ENCODE results near the gene FXYD2. TPM values are rescaled to one million over a fixed set of nuclear protein-coding genes. Genes with fewer than 3 reads are reported as not detected.

FXYD2 gene
- total RNA-seq, 1 experiment from 2014 or later, result 1.4 TPM

DNA sequence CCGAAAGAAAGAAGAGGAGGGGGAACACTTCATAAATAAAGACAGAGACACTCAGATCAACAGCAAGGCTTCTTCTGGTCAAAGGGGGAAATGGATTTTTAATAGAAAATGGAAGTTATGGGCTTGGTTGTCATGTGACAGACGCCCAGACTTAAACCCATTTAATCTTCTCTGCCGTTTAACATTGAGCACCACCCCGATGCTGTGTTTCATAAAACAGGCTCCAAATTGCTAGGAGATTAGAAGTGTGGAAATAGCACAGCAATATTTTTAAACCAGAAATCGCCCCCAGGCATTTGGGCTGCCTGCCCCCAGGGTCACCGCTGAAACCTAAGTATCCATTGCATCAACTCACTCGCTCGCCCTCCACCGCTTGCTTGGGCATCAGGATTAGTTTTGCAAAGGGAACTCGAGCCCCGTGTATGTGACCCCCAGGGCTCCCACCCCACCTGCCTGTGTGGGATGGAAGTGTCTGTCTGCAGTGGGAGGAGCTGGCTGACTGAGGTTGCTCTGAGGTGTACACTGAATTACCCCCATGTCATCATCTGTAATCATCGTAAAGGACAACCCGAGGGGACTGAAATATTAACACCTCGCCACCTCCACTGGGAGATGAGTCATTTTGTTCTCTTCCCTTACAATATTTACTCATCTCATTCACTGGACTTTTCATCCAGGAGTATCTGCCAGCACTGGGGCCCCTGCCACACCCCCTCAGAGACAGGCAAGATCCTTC, 38.2 kb downstream of the FXYD2 start:
- peaks cover 6% of the 10 kb centered on the region; the same call in 1 of the 2 replicates for H3K27me3 Mint-ChIP-seq (ENCODE audit: low read depth)
- no peaks in the 10 kb centered on the region for H3K36me3 Mint-ChIP-seq
- no peak overlapping the region for H3K4me3 Mint-ChIP-seq
- no peak for ATAC-seq
- DNase-seq (ENCODE audit: low spot score), result no peak
- POLR2A ChIA-PET, result no interaction called here
- TF ChIP-seq IRF2 (CRISPR knock-in tag; IDR thresholded peaks at IDR 0.05; ENCODE audit: borderline replicate concordance, low read depth) (no peak), JAZF1 (CRISPR knock-in tag; IDR thresholded peaks at IDR 0.05) (no peak)
- TF ChIP-seq, protein P1, sequence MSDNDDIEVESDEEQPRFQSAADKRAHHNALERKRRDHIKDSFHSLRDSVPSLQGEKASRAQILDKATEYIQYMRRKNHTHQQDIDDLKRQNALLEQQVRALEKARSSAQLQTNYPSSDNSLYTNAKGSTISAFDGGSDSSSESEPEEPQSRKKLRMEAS (CRISPR knock-in tag; IDR thresholded peaks at IDR 0.05), result no peak
- TF ChIP-seq, protein P2, sequence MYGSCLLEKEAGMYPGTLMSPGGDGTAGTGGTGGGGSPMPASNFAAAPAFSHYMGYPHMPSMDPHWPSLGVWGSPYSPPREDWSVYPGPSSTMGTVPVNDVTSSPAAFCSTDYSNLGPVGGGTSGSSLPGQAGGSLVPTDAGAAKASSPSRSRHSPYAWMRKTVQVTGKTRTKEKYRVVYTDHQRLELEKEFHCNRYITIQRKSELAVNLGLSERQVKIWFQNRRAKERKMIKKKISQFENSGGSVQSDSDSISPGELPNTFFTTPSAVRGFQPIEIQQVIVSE (CRISPR knock-in tag; IDR thresholded peaks at IDR 0.05; ENCODE audit: borderline replicate concordance), result no peak
- TF ChIP-seq, protein P3, sequence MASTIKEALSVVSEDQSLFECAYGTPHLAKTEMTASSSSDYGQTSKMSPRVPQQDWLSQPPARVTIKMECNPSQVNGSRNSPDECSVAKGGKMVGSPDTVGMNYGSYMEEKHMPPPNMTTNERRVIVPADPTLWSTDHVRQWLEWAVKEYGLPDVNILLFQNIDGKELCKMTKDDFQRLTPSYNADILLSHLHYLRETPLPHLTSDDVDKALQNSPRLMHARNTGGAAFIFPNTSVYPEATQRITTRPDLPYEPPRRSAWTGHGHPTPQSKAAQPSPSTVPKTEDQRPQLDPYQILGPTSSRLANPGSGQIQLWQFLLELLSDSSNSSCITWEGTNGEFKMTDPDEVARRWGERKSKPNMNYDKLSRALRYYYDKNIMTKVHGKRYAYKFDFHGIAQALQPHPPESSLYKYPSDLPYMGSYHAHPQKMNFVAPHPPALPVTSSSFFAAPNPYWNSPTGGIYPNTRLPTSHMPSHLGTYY (CRISPR knock-in tag; IDR thresholded peaks at IDR 0.05), result no peak
- H3K9me3 Mint-ChIP-seq, result no peaks in the 10 kb centered on the region
- H3K4me1 Mint-ChIP-seq, result peaks cover 8% of the 10 kb centered on the region
- CTCF ChIA-PET, result interaction anchor here (1.8 kb wide), 1 partner anchor 21 kb away, joined by 7 read pairs; no protein-coding TSS in a partner anchor
- no peak overlapping the region for H3K27ac Mint-ChIP-seq

DNA sequence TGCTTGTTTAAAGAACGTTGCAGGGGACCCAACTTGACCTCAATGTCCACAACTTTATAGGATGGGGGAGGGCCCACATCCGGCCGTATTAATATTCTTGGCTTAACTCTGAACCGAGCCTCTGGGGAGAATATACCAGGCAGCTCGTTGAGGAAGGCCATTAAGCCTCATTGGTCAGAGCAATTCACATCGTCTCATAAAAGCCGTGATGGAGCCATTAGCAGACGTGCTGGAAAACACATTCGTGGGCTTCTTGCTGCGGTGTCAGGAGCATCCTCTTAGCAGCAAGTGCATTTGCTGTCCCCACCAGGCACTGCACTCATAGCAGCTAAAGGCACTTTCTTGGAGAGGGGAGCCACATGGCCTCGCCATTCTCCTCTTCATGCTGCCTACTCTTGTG, 42.4 kb downstream of the FXYD2 start:
- Mint-ChIP-seq H3K27me3 (ENCODE audit: low read depth) (peaks cover 2% of the 10 kb centered on the region; the same call in 1 of the 2 replicates), H3K36me3 (no peaks in the 10 kb centered on the region), H3K4me1 (peaks cover 8% of the 10 kb centered on the region), H3K4me3 (no peak overlapping the region), H3K27ac (no peak overlapping the region), H3K9me3 (no peaks in the 10 kb centered on the region)
- no peak for ATAC-seq
- no peak for DNase-seq (ENCODE audit: low spot score)
- TF ChIP-seq ETV6 (CRISPR knock-in tag; IDR thresholded peaks at IDR 0.05) (no peak), ZNF219 (CRISPR knock-in tag; IDR thresholded peaks at IDR 0.05; ENCODE audit: borderline replicate concordance) (no peak)
- CTCF ChIA-PET, result no interaction called here
- POLR2A ChIA-PET, result no interaction called here

DNA sequence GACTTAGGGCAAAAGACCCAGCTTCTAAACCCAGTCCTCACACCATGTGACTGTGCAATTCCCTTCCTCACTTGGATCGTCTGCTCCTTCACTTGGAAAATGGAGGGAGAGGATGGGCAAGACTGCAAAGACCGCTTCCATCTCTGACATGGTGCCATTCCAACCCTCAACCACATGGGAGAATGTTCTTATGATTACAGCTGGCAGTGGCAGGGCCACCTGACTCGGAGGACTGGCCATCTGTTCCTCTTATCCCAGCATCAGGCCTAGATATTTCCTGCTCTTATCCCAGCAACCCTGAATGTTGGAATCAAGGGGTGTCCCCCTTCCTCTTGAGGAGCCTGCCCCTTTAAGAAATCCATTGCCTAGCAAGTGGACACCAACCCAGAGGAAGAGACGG, 42.9 kb downstream of the FXYD2 start:
- ChIA-PET CTCF (interaction anchor here (0.5 kb wide), 1 partner anchor 446 kb away, joined by 3 read pairs; no protein-coding TSS in a partner anchor), POLR2A (no interaction called here)
- H3K9me3 Mint-ChIP-seq, result no peaks in the 10 kb centered on the region
- peaks cover 2% of the 10 kb centered on the region; the same call in 1 of the 2 replicates for H3K27me3 Mint-ChIP-seq (ENCODE audit: low read depth)
- no peak for DNase-seq (ENCODE audit: low spot score)
- no peak for ATAC-seq
- no peak overlapping the region for H3K4me3 Mint-ChIP-seq
- no peak overlapping the region for H3K27ac Mint-ChIP-seq
- H3K36me3 Mint-ChIP-seq, result no peaks in the 10 kb centered on the region
- peaks cover 8% of the 10 kb centered on the region for H3K4me1 Mint-ChIP-seq
- TF ChIP-seq KAT7 (CRISPR knock-in tag; IDR thresholded peaks at IDR 0.05; ENCODE audit: borderline replicate concordance), result no peak
- no peak for TF ChIP-seq NR3C1 (CRISPR knock-in tag; conservative IDR thresholded peaks at IDR 0.05; ENCODE audit: low read depth)
- TF ChIP-seq, protein P4, sequence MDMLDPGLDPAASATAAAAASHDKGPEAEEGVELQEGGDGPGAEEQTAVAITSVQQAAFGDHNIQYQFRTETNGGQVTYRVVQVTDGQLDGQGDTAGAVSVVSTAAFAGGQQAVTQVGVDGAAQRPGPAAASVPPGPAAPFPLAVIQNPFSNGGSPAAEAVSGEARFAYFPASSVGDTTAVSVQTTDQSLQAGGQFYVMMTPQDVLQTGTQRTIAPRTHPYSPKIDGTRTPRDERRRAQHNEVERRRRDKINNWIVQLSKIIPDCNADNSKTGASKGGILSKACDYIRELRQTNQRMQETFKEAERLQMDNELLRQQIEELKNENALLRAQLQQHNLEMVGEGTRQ (CRISPR knock-in tag; IDR thresholded peaks at IDR 0.05), result no peak
- TF ChIP-seq NFYB (CRISPR knock-in tag; conservative IDR thresholded peaks at IDR 0.05; ENCODE audit: low read depth), result no peak
- no peak for TF ChIP-seq IRF2 (CRISPR knock-in tag; IDR thresholded peaks at IDR 0.05; ENCODE audit: borderline replicate concordance, low read depth)
- TF ChIP-seq RORB (CRISPR knock-in tag; IDR thresholded peaks at IDR 0.05), result no peak
- TF ChIP-seq, protein P5, sequence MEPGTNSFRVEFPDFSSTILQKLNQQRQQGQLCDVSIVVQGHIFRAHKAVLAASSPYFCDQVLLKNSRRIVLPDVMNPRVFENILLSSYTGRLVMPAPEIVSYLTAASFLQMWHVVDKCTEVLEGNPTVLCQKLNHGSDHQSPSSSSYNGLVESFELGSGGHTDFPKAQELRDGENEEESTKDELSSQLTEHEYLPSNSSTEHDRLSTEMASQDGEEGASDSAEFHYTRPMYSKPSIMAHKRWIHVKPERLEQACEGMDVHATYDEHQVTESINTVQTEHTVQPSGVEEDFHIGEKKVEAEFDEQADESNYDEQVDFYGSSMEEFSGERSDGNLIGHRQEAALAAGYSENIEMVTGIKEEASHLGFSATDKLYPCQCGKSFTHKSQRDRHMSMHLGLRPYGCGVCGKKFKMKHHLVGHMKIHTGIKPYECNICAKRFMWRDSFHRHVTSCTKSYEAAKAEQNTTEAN (CRISPR knock-in tag; IDR thresholded peaks at IDR 0.05), result no peak
- no peak for TF ChIP-seq SMAD3 (CRISPR knock-in tag; IDR thresholded peaks at IDR 0.05; ENCODE audit: borderline replicate concordance)
- TF ChIP-seq ZNF219 (CRISPR knock-in tag; IDR thresholded peaks at IDR 0.05; ENCODE audit: borderline replicate concordance), result no peak
- TF ChIP-seq TEAD1 (CRISPR knock-in tag; IDR thresholded peaks at IDR 0.05), result no peak
- no peak for TF ChIP-seq FOXP1 (CRISPR knock-in tag; IDR thresholded peaks at IDR 0.05; ENCODE audit: borderline replicate concordance)
- TF ChIP-seq, protein P6, sequence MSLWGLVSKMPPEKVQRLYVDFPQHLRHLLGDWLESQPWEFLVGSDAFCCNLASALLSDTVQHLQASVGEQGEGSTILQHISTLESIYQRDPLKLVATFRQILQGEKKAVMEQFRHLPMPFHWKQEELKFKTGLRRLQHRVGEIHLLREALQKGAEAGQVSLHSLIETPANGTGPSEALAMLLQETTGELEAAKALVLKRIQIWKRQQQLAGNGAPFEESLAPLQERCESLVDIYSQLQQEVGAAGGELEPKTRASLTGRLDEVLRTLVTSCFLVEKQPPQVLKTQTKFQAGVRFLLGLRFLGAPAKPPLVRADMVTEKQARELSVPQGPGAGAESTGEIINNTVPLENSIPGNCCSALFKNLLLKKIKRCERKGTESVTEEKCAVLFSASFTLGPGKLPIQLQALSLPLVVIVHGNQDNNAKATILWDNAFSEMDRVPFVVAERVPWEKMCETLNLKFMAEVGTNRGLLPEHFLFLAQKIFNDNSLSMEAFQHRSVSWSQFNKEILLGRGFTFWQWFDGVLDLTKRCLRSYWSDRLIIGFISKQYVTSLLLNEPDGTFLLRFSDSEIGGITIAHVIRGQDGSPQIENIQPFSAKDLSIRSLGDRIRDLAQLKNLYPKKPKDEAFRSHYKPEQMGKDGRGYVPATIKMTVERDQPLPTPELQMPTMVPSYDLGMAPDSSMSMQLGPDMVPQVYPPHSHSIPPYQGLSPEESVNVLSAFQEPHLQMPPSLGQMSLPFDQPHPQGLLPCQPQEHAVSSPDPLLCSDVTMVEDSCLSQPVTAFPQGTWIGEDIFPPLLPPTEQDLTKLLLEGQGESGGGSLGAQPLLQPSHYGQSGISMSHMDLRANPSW (CRISPR knock-in tag; conservative IDR thresholded peaks at IDR 0.05; ENCODE audit: low read depth), result no peak
- TF ChIP-seq NR1H2 (CRISPR knock-in tag; IDR thresholded peaks at IDR 0.05), result no peak
- TF ChIP-seq, protein P7, sequence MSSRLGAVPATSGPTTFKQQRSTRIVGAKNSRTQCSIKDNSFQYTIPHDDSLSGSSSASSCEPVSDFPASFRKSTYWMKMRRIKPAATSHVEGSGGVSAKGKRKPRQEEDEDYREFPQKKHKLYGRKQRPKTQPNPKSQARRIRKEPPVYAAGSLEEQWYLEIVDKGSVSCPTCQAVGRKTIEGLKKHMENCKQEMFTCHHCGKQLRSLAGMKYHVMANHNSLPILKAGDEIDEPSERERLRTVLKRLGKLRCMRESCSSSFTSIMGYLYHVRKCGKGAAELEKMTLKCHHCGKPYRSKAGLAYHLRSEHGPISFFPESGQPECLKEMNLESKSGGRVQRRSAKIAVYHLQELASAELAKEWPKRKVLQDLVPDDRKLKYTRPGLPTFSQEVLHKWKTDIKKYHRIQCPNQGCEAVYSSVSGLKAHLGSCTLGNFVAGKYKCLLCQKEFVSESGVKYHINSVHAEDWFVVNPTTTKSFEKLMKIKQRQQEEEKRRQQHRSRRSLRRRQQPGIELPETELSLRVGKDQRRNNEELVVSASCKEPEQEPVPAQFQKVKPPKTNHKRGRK (CRISPR knock-in tag; IDR thresholded peaks at IDR 0.05; ENCODE audit: borderline replicate concordance), result no peak
- TF ChIP-seq, protein P8, sequence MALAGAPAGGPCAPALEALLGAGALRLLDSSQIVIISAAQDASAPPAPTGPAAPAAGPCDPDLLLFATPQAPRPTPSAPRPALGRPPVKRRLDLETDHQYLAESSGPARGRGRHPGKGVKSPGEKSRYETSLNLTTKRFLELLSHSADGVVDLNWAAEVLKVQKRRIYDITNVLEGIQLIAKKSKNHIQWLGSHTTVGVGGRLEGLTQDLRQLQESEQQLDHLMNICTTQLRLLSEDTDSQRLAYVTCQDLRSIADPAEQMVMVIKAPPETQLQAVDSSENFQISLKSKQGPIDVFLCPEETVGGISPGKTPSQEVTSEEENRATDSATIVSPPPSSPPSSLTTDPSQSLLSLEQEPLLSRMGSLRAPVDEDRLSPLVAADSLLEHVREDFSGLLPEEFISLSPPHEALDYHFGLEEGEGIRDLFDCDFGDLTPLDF (CRISPR knock-in tag; IDR thresholded peaks at IDR 0.05), result no peak
- no peak for TF ChIP-seq SOX15 (CRISPR knock-in tag; IDR thresholded peaks at IDR 0.05)

All from WTC11 (cell line).